Erythroblast (primary cell): ENCODE measurements around the gene ILF2.

Source experiments
- GATA1 ChIP-seq: IDR thresholded peaks from 2 replicates; pipeline ENCODE4 v1.6.1; 2011; ENCODE audit warnings: low read depth, mild to moderate bottlenecking, control low read depth, low read length, moderate library complexity
- POLR2A ChIP-seq: IDR thresholded peaks from 2 replicates; pipeline ENCODE4 v1.6.1; 2011; ENCODE audit warnings: mild to moderate bottlenecking, low read length

DNA sequence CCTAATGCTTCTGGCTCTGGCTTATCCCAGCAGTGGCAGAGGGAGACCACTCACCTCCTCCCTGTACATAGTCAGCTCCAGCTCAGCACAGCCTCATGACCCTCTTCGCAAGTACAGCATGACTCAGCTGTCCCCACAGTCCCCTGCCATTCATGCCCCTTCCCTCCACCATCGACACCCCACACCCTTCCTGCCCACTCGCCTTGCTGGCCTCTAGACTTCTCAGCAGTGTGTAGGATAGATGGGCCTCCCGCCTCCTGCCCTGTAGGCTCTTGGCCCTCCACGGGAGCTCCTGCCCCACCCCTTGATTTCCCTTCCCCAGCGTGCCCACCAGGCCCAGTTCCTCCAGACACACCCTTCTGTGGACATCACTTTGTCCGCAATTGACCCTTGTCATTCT, 17.5 kb upstream of the ILF2 start:
- TF ChIP-seq POLR2A (no peak), GATA1 (no peak)
